Activated T-cell treated with anti-CD3 and anti-CD28 coated beads for 1 hour (primary cell): Measurements from ENCODE around the gene IQGAP2.
"Not testable (repeated sequence)": the region's sequence is repeated elsewhere in the genome, so short reads cannot be mapped to it uniquely, and the experiment has no call there.

Experiments
- DNase-seq: peaks from one replicate; pipeline ENCODE4 v3.0.0-alpha.2; 2020; ENCODE audit warnings: low read depth

The IQGAP2 gene

GRCh38 chr5:76663573-76663972 lies 260.5 kb downstream of the IQGAP2 start:
- no peak for DNase-seq

- DNase-seq: no peak
Observed at GRCh38 chr5:76664079-76664478, 261.0 kb downstream of the IQGAP2 start.

GRCh38 chr5:76667495-76667894 lies 264.4 kb downstream of the IQGAP2 start:
- no peak for DNase-seq

- no peak for DNase-seq
Observed at GRCh38 chr5:76669245-76669644, 266.2 kb downstream of the IQGAP2 start.

- no peak for DNase-seq
Observed at GRCh38 chr5:76670508-76670907, 267.4 kb downstream of the IQGAP2 start.

GRCh38 chr5:76672242-76672641 lies 269.2 kb downstream of the IQGAP2 start:
- DNase-seq: no peak

GRCh38 chr5:76673125-76673524 lies 270.0 kb downstream of the IQGAP2 start:
- DNase-seq: no peak

- no peak for DNase-seq
Observed at GRCh38 chr5:76674330-76675066, 271.4 kb downstream of the IQGAP2 start.

GRCh38 chr5:76675364-76675763 lies 272.3 kb downstream of the IQGAP2 start:
- no peak for DNase-seq

GRCh38 chr5:76677849-76678472 lies 274.9 kb downstream of the IQGAP2 start:
- no peak for DNase-seq

- DNase-seq: no peak
Observed at GRCh38 chr5:76679231-76679630, 276.1 kb downstream of the IQGAP2 start.

- DNase-seq: not testable (repeated sequence)
Observed at GRCh38 chr5:76680826-76681225, 277.7 kb downstream of the IQGAP2 start.

- no peak for DNase-seq
Observed at GRCh38 chr5:76681287-76681686, 278.2 kb downstream of the IQGAP2 start.

GRCh38 chr5:76682387-76682786 lies 279.3 kb downstream of the IQGAP2 start:
- DNase-seq: no peak

GRCh38 chr5:76683816-76684731 lies 281.0 kb downstream of the IQGAP2 start:
- DNase-seq: no peak

GRCh38 chr5:76684756-76685519 lies 281.9 kb downstream of the IQGAP2 start:
- DNase-seq: no peak

- DNase-seq: no peak
Observed at GRCh38 chr5:76685704-76686103, 282.6 kb downstream of the IQGAP2 start.

GRCh38 chr5:76688212-76688611 lies 285.1 kb downstream of the IQGAP2 start:
- DNase-seq: no peak

- DNase-seq: no peak
Observed at GRCh38 chr5:76688836-76689235, 285.8 kb downstream of the IQGAP2 start.

- no peak for DNase-seq
Observed at GRCh38 chr5:76689321-76690036, 286.4 kb downstream of the IQGAP2 start.

GRCh38 chr5:76690037-76690679 lies 287.1 kb downstream of the IQGAP2 start:
- DNase-seq: no peak
